ENCODE results near the gene SRPK2.
"Not testable (repeated sequence)": the region's sequence is repeated elsewhere in the genome, so short reads cannot be mapped to it uniquely, and the experiment has no call there.

SRPK2 gene

DNA sequence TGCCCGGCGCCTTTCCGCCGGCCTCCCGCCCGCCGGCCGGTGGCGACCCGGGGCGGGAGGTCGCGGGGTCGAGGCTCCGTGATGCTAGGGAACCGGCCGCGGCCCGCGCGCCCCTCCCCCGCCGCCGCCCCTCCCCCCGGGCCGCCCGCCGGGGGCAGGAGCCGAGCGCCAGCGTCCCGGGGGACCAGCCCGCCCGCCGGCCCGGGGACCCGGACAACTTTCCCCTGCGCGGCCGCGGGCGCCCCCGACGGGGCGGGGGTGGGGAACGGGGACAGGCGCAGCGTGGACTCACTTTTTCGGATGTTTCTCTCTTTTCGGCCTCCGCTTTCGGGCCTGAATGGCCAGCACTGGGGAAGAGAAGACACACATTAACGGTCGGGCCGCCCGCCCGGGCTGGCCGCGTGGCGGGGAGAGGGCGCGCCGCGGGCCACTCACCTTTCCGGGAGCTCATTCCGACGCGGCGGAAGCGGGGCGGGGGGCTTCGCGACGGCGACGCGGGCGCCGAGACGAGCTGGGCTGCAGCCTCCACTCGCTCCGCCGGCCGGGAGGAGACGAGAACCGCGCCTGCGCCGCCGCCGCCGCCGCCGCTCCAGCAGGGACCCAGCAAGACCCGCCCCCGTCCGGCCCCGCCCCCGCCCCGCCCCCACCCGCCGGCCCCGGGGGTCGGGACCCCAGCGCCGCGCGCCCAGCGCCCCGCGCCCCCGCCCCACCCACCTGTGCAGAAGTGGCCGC lies at the start of gene SRPK2:
Gene SRPK2, minus strand, starts transcription at position 566 of the 732 bp plus-strand sequence.
- H3K4me3 ChIP-seq (ENCODE audit: control insufficient read depth, low read depth, low read length), result peak within 1 kb of the TSS; percentile 66
- TF ChIP-seq, protein P1, sequence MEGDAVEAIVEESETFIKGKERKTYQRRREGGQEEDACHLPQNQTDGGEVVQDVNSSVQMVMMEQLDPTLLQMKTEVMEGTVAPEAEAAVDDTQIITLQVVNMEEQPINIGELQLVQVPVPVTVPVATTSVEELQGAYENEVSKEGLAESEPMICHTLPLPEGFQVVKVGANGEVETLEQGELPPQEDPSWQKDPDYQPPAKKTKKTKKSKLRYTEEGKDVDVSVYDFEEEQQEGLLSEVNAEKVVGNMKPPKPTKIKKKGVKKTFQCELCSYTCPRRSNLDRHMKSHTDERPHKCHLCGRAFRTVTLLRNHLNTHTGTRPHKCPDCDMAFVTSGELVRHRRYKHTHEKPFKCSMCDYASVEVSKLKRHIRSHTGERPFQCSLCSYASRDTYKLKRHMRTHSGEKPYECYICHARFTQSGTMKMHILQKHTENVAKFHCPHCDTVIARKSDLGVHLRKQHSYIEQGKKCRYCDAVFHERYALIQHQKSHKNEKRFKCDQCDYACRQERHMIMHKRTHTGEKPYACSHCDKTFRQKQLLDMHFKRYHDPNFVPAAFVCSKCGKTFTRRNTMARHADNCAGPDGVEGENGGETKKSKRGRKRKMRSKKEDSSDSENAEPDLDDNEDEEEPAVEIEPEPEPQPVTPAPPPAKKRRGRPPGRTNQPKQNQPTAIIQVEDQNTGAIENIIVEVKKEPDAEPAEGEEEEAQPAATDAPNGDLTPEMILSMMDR (conservative IDR thresholded peaks at IDR 0.05; ENCODE audit: control insufficient read depth, insufficient read depth, low read depth, low read length), result no peak
- peak; percentile 12 for DNase-seq (ENCODE audit: low read depth)

DNA sequence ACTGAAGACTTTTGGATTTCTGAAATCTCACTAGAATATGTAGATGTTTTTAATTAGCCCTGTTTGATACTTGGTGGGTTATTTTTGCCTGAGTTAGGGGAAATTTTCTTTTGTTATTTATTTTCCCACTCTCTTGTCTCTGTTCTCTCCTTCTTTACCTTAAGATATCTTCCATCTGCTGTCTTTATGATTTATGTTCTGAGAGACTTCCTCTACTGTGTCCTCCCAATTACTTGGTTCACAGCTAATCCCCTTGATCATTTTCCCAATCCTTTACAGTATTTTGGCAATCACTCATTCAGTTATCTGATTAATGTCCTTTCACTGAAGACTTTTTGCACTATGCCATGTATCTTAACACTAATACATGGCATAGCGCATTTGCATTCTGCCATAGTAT lies 49.5 kb upstream of the SRPK2 start:
- TF ChIP-seq, protein P1 (conservative IDR thresholded peaks at IDR 0.05; ENCODE audit: control insufficient read depth, insufficient read depth, low read depth, low read length), result no peak
- DNase-seq (ENCODE audit: low read depth), result no peak
- no peak overlapping the region for H3K4me3 ChIP-seq (ENCODE audit: control insufficient read depth, low read depth, low read length)

DNA sequence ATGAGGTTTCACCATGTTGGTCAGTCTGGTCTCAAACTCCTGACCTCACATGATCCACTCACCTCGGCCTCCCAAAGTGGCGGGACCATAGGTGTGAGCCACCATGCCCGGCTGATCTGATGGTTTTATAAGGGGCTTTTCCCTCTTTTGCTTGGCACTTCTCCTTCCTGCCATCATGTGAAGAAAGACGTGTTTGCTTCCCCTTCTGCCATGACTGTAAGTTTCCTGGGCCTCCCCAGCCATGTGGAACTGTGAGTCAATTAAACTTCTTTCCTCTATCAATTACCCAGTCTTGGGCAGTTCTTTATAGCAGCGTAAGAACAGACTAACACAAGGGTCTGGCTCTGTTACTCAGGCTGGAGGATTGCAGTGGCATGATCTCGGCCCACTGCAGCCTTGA lies 48.6 kb upstream of the SRPK2 start:
- DNase-seq (ENCODE audit: low read depth); H3K4me3 ChIP-seq (ENCODE audit: control insufficient read depth, low read depth, low read length): not testable (repeated sequence)

DNA sequence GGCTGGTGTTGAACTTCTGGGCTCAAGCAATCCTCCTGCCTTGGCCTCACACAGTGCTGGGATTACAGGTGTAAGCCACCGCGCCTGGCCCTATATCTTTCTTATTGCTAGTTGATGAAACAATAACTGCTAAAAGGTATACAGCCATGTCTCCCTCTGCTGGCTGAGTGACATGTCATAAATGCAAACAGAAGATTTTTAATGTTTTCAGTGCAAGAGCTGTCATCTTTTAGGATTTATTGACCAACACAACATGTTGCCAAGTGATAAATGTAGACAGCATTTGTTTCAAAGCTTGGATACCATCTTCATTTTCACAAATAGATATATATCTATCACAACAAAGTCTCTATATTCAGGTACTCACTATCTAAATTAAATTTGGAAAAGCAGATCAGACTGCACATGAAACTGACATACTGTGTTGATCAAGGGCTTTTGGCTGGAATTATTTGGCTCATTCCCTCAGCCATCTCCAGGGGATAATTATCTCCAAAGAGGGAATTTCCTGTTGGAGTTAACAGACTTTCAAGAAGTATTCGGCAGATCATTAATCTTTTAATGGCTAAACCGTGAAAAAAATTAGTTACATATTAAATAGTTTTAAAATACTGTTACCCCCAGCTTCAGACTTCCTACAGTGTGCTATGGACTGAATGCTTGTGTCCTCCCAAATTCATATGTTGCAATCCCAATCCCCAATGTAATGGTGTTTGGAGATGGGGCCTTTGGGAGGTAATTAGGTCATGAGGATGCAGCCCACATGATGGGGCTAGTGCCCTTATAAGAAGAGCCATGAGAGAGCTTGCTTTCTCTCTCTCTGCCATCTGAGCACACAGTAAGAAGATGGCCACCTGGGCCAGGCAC lies 41.3 kb upstream of the SRPK2 start:
- H3K4me3 ChIP-seq (ENCODE audit: control insufficient read depth, low read depth, low read length), result no peak overlapping the region
- peak; percentile 62 for DNase-seq (ENCODE audit: low read depth)
- TF ChIP-seq, protein P1 (conservative IDR thresholded peaks at IDR 0.05; ENCODE audit: control insufficient read depth, insufficient read depth, low read depth, low read length), result peak; percentile 60

- no peak for DNase-seq (ENCODE audit: low read depth)
Measured at GRCh38 chr7:105426606-105427146, 38.0 kb upstream of the SRPK2 start.

GRCh38 chr7:105423987-105424386 lies 35.3 kb upstream of the SRPK2 start:
- TF ChIP-seq, protein P1 (conservative IDR thresholded peaks at IDR 0.05; ENCODE audit: control insufficient read depth, insufficient read depth, low read depth, low read length), result no peak
- H3K4me3 ChIP-seq (ENCODE audit: control insufficient read depth, low read depth, low read length), result no peak overlapping the region
- DNase-seq (ENCODE audit: low read depth), result no peak

More at GRCh38 chr7:105426606-105427146, 38.0 kb upstream of the SRPK2 start:
- TF ChIP-seq, protein P1 (conservative IDR thresholded peaks at IDR 0.05; ENCODE audit: control insufficient read depth, insufficient read depth, low read depth, low read length), result no peak
- H3K4me3 ChIP-seq (ENCODE audit: control insufficient read depth, low read depth, low read length), result no peak overlapping the region
